GM12878 (cell line): ENCODE measurements around the gene PDIK1L. TPM values are rescaled to one million over a fixed set of nuclear protein-coding genes. Genes with fewer than 3 reads are reported as not detected.

Source experiments
- ATAC-seq: fragments of 200-7000 bp; cut with Tn5 transposase; 3 replicates; pipeline ENCODE4 v1.9.1; 2020; ENCODE audit warnings: mild to moderate bottlenecking, moderate library complexity
- BruUV-seq: library from RNA; stranded (reverse); fragments of 400-500 nt; replicated peaks from 2 replicates; lab custom pipeline; 2021; lab: Mats Ljungman, UMichigan
- CTCF ChIA-PET: fragments of 300-600 bp; sonication (Branson Sonifier 250); formaldehyde crosslinking; extraction: SDS; loops from one replicate; lab custom pipeline; 2021; ENCODE audit warnings: inconsistent platforms; lab: Yijun Ruan, JAX
- POLR2A ChIA-PET: fragments of 350-600 bp; formaldehyde crosslinking; extraction: SDS; loops from one replicate; lab custom pipeline; 2021; ENCODE audit warnings: inconsistent platforms; lab: Charles Lee
- RAD21 ChIA-PET: fragments of 300-600 bp; sonication (Branson Sonifier 250); formaldehyde crosslinking; loops from one replicate; lab custom pipeline; 2023; ENCODE audit warnings: antibody characterized with exemption; ENCODE audit not compliant: unreplicated experiment; lab: Charles Lee
- SMC1A ChIA-PET: fragments of 300-600 bp; sonication (Branson Sonifier 250); formaldehyde crosslinking; loops from one replicate; lab custom pipeline; 2023; ENCODE audit not compliant: unreplicated experiment, uncharacterized antibody; lab: Charles Lee
- DNase-seq: peaks from one replicate; pipeline ENCODE4 v3.0.0-alpha.2; 2011; ENCODE audit warnings: low read depth, low spot score
- FAIRE-seq: peaks from 3 replicates; lab custom pipeline; 2011; peaks lifted over from hg19 to GRCh38; lab: Jason Lieb, UNC
- H2AFZ ChIP-seq: 2 replicates; pipeline ENCODE4 v1.6.0; 2011; ENCODE audit warnings: low read depth, low read length, control low read depth; ENCODE audit not compliant: control insufficient read depth
- H3K27ac ChIP-seq: 2 replicates; pipeline ENCODE4 v1.5.1; 2011; ENCODE audit warnings: control low read depth; ENCODE audit not compliant: control insufficient read depth, insufficient read depth
- H3K27me3 ChIP-seq, 2 experiments: replicated peaks in 1 of 2; 2 replicates each; pipeline versions ENCODE4 v1.6.0 to v1.6.1; 2011; ENCODE audit warnings: low read length in 1 of 2; ENCODE audit not compliant: control insufficient read depth in 2 of 2, insufficient read depth in 2 of 2
- H3K36me3 ChIP-seq, 2 experiments: 2 replicates each; pipeline ENCODE4 v1.5.1; 2011; ENCODE audit warnings: low read length in 1 of 2; ENCODE audit not compliant: control insufficient read depth in 2 of 2, insufficient read depth in 2 of 2
- H3K4me1 ChIP-seq: 2 replicates; pipeline ENCODE4 v1.6.1; 2011; ENCODE audit warnings: mild to moderate bottlenecking, low read length, moderate library complexity, mixed read lengths; ENCODE audit not compliant: control insufficient read depth, insufficient read depth
- H3K4me2 ChIP-seq: 2 replicates; pipeline ENCODE4 v1.6.0; 2011; ENCODE audit warnings: control low read depth; ENCODE audit not compliant: control insufficient read depth, insufficient read depth
- H3K4me3 ChIP-seq: fragments of 200-600 bp; sonication (generic); 2 replicates; pipeline ENCODE4 v1.5.1; 2016
- H3K79me2 ChIP-seq: 2 replicates; pipeline ENCODE4 v1.6.0; 2011; ENCODE audit warnings: low read length; ENCODE audit not compliant: control insufficient read depth, insufficient read depth
- H3K9ac ChIP-seq: 2 replicates; pipeline ENCODE4 v1.8.0; 2011; ENCODE audit warnings: low read length, control low read depth, mixed read lengths; ENCODE audit not compliant: control insufficient read depth, insufficient read depth
- H3K9me3 ChIP-seq: replicated peaks from 3 replicates; pipeline ENCODE4 v1.5.1; 2011; ENCODE audit warnings: mild to moderate bottlenecking, low read length; ENCODE audit not compliant: control insufficient read depth, insufficient read depth
- H4K20me1 ChIP-seq: 2 replicates; pipeline ENCODE4 v1.6.0; 2011; ENCODE audit not compliant: control insufficient read depth, insufficient read depth
- CBFB ChIP-seq: IDR thresholded peaks from 2 replicates; pipeline ENCODE4 v1.6.1; 2016; ENCODE audit warnings: antibody characterized with exemption, low read depth
- ESRRA ChIP-seq: IDR thresholded peaks from 2 replicates; pipeline ENCODE4 v1.6.1; 2012; ENCODE audit warnings: mild to moderate bottlenecking, low read length, improper control_type of control experiment
- KAT2A ChIP-seq: conservative IDR thresholded peaks from 2 replicates; pipeline ENCODE4 v1.6.1; 2011; ENCODE audit warnings: low read depth, low read length; ENCODE audit not compliant: control insufficient read depth
- MEF2B ChIP-seq: fragments of 450-650 bp; IDR thresholded peaks from 2 replicates; pipeline ENCODE4 v1.6.1; 2018; ENCODE audit warnings: mild to moderate bottlenecking, moderate library complexity; ENCODE audit not compliant: partially characterized antibody, poor library complexity, severe bottlenecking
- MTA2 ChIP-seq: fragments of 450-650 bp; IDR thresholded peaks from 2 replicates; pipeline ENCODE4 v1.6.1; 2016; ENCODE audit warnings: low read depth, mild to moderate bottlenecking, moderate library complexity
- MYB ChIP-seq: fragments of 150-350 bp; IDR thresholded peaks from 2 replicates; pipeline ENCODE4 v1.6.1; 2014; ENCODE audit warnings: mild to moderate bottlenecking, low read depth, low read length, borderline replicate concordance
- NFYA ChIP-seq: IDR thresholded peaks from 2 replicates; pipeline ENCODE4 v1.6.1; 2011; ENCODE audit warnings: low read depth, mild to moderate bottlenecking, low read length, improper control_type of control experiment, borderline replicate concordance
- PAX8 ChIP-seq: fragments of 450-650 bp; IDR thresholded peaks from 2 replicates; pipeline ENCODE4 v1.6.1; 2017; ENCODE audit warnings: mild to moderate bottlenecking, moderate library complexity
- RAD51 ChIP-seq: fragments of 450-650 bp; IDR thresholded peaks from 2 replicates; pipeline ENCODE4 v1.6.1; 2016; ENCODE audit warnings: moderate library complexity, mild to moderate bottlenecking, inconsistent platforms
- SMAD1 ChIP-seq: fragments of 450-650 bp; IDR thresholded peaks from 2 replicates; pipeline ENCODE4 v1.6.1; 2018; ENCODE audit warnings: mild to moderate bottlenecking, low read depth; ENCODE audit not compliant: partially characterized antibody
- STAT3 ChIP-seq: IDR thresholded peaks from 2 replicates; pipeline ENCODE4 v1.6.1; 2011; ENCODE audit warnings: low read depth, low read length, improper control_type of control experiment
- TCF7 ChIP-seq: IDR thresholded peaks from 2 replicates; pipeline ENCODE4 v1.6.1; 2014; ENCODE audit warnings: antibody characterized with exemption, borderline replicate concordance
- WGBS: methylation state at CpG from one replicate; pipeline ENCODE4 v1.1.6; 2016; ENCODE audit warnings: low lambda C conversion rate; ENCODE audit not compliant: insufficient replicate concordance, insufficient coverage; ENCODE audit errors: missing lambda C conversion rate; 5-methylcytosine and 5-hydroxymethylcytosine counted together
- in situ Hi-C: fragments of 300-500 bp; cut with MboI; formaldehyde crosslinking; loops from 9 replicates; pipeline ENCODE4 v1.14.3; 2018; ENCODE audit warnings: mixed read lengths
- intact Hi-C: fragments of 100-400 bp; cut with micrococcal nuclease; formaldehyde crosslinking; loops from one replicate; pipeline ENCODE4 v1.14.2; 2022; ENCODE audit not compliant: unreplicated experiment
- polyA plus RNA-seq, 11 experiments: library from polyadenylated mRNA; depleted of rRNA in 4 of 11; unstranded in 6 of 11; stranded (reverse) in 5 of 11; fragments of >200 nt; fragmentation: Nextera tagmentation in 4 of 11; fragmentation: Illumina TruSeq in 1 of 11; extraction: Ambion mirVana in 4 of 11; extraction: Trizol in 1 of 11; gene quantifications; 1 replicate in 1 of 11; 2 replicates in 10 of 11; pipeline versions ENCODE4 v1.2.1 to v1.2.3, GENCODE V29; 2011 to 2016; ENCODE audit warnings: inconsistent platforms in 2 of 11, missing spikeins in 2 of 11, low read depth in 1 of 11
- total RNA-seq, 4 experiments: library from RNA; depleted of rRNA in 3 of 4; stranded (reverse); fragments of >200 nt in 3 of 4; fragmentation: Illumina TruSeq in 1 of 4; extraction: Trizol in 1 of 4; gene quantifications; 2 replicates each; pipeline versions ENCODE4 v1.2.1 to v1.2.3, GENCODE V29; 2013 to 2021
- TF ChIP-seq, protein P1 (sequence below): fragments of 450-650 bp; IDR thresholded peaks from 2 replicates; pipeline ENCODE4 v1.6.1; 2018; ENCODE audit warnings: mild to moderate bottlenecking, low read depth, moderate library complexity; ENCODE audit not compliant: partially characterized antibody
- TF ChIP-seq, protein P2 (sequence below): fragments of 450-650 bp; IDR thresholded peaks from 2 replicates; pipeline ENCODE4 v1.6.1; 2018; ENCODE audit warnings: borderline replicate concordance, mild to moderate bottlenecking; ENCODE audit not compliant: partially characterized antibody
- TF ChIP-seq, protein P3 (sequence below): fragments of 450-650 bp; IDR thresholded peaks from 2 replicates; pipeline ENCODE4 v1.6.1; 2017; ENCODE audit warnings: mild to moderate bottlenecking, low read depth, inconsistent platforms; ENCODE audit not compliant: poor library complexity, severe bottlenecking
- TF ChIP-seq, protein P4 (sequence below): IDR thresholded peaks from 2 replicates; pipeline ENCODE4 v1.6.1; 2011; ENCODE audit warnings: mild to moderate bottlenecking, low read depth, low read length, moderate library complexity; ENCODE audit not compliant: insufficient replicate concordance

PDIK1L gene
- total and polyA plus RNA-seq, 10 of the 15 experiments (the other 5 are each of a cell fraction or from before 2014, with no cell fraction given) = 4.0 to 15.9 (median 10.5) TPM

DNA sequence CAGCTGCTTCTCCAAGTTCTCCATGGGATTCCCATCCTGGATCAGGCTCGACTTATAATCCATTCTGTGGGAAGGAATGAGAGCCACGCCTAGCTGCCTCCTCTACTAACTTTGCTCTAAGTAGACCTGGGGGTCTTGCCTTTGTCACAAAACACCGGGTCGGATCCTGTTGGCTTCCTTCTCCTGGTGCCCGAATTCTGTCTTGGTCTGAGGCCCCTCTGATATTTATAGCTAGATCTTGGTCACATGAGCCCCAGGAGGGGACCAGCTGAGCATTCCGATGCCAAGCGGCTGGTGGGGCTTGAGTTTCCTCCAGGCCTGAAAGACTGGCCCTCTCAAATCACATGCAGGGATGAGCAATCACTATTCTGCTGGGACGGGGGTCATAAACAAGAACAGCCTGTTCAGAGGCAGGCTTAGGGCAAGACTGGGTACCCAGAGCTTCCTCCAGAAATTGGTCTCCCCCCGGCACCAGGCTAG, 44.2 kb upstream of the PDIK1L start, which contains the start of gene TRIM63:
Gene TRIM63, minus strand, starts transcription at position 199 of the 480 bp plus-strand sequence. Its CDS starts 136 bp downstream, at position 63.
- no peak within 1 kb of the TSS for H3K4me3 ChIP-seq
- H3K27me3 ChIP-seq = peaks cover 0 to 9% of the 10 kb centered on the region in 2 experiments; a peak in 3 of 4 replicates
- H3K79me2 ChIP-seq = no peaks in the 10 kb centered on the region
- ChIA-PET CTCF (interaction anchor here (1.1 kb wide), 1 partner anchor 14 kb away, joined by 3 read pairs; no protein-coding TSS in a partner anchor), SMC1A (interaction anchor here (1.2 kb wide), 1 partner anchor 40 kb away, joined by 3 read pairs; no protein-coding TSS in a partner anchor), RAD21 (no interaction called here), POLR2A (no interaction called here)
- FAIRE-seq (no peak), ATAC-seq (no peak), DNase-seq (no peak)
- H3K27ac ChIP-seq = no peak within 1 kb of the TSS
- no peaks in the 10 kb centered on the region for H3K36me3 ChIP-seq
- no peak within 1 kb of the TSS for H2AFZ ChIP-seq
- no peak within 1 kb of the TSS for H3K4me2 ChIP-seq
- no peaks in the 10 kb centered on the region; the same call in 1 of the 2 replicates for H4K20me1 ChIP-seq
- no TSS peak for BruUV-seq
- WGBS = 52% methylated on average over 9 of the region's 9 CpGs
- intact Hi-C loops = no loop called here
- in situ Hi-C loops = no loop called here
- no peaks in the 10 kb centered on the region for H3K4me1 ChIP-seq
- H3K9me3 ChIP-seq = no peaks in the 10 kb centered on the region
- H3K9ac ChIP-seq = no peak within 1 kb of the TSS
- TF ChIP-seq TCF7 = no peak
- TF ChIP-seq MTA2 = no peak
- TF ChIP-seq SMAD1 = no peak
- no peak for TF ChIP-seq KAT2A
- no peak for TF ChIP-seq ESRRA
- TF ChIP-seq RAD51 = no peak
- no peak for TF ChIP-seq MEF2B
- TF ChIP-seq, protein P1, sequence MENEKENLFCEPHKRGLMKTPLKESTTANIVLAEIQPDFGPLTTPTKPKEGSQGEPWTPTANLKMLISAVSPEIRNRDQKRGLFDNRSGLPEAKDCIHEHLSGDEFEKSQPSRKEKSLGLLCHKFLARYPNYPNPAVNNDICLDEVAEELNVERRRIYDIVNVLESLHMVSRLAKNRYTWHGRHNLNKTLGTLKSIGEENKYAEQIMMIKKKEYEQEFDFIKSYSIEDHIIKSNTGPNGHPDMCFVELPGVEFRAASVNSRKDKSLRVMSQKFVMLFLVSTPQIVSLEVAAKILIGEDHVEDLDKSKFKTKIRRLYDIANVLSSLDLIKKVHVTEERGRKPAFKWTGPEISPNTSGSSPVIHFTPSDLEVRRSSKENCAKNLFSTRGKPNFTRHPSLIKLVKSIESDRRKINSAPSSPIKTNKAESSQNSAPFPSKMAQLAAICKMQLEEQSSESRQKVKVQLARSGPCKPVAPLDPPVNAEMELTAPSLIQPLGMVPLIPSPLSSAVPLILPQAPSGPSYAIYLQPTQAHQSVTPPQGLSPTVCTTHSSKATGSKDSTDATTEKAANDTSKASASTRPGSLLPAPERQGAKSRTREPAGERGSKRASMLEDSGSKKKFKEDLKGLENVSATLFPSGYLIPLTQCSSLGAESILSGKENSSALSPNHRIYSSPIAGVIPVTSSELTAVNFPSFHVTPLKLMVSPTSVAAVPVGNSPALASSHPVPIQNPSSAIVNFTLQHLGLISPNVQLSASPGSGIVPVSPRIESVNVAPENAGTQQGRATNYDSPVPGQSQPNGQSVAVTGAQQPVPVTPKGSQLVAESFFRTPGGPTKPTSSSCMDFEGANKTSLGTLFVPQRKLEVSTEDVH = no peak
- TF ChIP-seq, protein P2, sequence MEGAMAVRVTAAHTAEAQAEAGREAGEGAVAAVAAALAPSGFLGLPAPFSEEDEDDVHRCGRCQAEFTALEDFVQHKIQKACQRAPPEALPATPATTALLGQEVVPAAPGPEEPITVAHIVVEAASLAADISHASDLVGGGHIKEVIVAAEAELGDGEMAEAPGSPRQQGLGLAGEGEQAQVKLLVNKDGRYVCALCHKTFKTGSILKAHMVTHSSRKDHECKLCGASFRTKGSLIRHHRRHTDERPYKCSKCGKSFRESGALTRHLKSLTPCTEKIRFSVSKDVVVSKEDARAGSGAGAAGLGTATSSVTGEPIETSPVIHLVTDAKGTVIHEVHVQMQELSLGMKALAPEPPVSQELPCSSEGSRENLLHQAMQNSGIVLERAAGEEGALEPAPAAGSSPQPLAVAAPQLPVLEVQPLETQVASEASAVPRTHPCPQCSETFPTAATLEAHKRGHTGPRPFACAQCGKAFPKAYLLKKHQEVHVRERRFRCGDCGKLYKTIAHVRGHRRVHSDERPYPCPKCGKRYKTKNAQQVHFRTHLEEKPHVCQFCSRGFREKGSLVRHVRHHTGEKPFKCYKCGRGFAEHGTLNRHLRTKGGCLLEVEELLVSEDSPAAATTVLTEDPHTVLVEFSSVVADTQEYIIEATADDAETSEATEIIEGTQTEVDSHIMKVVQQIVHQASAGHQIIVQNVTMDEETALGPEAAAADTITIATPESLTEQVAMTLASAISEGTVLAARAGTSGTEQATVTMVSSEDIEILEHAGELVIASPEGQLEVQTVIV = no peak
- TF ChIP-seq, protein P3, sequence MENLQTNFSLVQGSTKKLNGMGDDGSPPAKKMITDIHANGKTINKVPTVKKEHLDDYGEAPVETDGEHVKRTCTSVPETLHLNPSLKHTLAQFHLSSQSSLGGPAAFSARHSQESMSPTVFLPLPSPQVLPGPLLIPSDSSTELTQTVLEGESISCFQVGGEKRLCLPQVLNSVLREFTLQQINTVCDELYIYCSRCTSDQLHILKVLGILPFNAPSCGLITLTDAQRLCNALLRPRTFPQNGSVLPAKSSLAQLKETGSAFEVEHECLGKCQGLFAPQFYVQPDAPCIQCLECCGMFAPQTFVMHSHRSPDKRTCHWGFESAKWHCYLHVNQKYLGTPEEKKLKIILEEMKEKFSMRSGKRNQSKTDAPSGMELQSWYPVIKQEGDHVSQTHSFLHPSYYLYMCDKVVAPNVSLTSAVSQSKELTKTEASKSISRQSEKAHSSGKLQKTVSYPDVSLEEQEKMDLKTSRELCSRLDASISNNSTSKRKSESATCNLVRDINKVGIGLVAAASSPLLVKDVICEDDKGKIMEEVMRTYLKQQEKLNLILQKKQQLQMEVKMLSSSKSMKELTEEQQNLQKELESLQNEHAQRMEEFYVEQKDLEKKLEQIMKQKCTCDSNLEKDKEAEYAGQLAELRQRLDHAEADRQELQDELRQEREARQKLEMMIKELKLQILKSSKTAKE = no peak
- TF ChIP-seq STAT3 = no peak
- TF ChIP-seq, protein P4, sequence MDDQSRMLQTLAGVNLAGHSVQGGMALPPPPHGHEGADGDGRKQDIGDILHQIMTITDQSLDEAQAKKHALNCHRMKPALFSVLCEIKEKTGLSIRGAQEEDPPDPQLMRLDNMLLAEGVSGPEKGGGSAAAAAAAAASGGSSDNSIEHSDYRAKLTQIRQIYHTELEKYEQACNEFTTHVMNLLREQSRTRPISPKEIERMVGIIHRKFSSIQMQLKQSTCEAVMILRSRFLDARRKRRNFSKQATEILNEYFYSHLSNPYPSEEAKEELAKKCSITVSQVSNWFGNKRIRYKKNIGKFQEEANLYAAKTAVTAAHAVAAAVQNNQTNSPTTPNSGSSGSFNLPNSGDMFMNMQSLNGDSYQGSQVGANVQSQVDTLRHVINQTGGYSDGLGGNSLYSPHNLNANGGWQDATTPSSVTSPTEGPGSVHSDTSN = no peak
- TF ChIP-seq CBFB = no peak
- TF ChIP-seq NFYA = no peak
- no peak for TF ChIP-seq MYB
- TF ChIP-seq PAX8 = no peak
